GM23248 (cell line): Measurements from ENCODE around the gene RNFT2. TPM values are rescaled to one million over a fixed set of nuclear protein-coding genes. Genes with fewer than 3 reads are reported as not detected.
"Not testable (repeated sequence)": the region's sequence is repeated elsewhere in the genome, so short reads cannot be mapped to it uniquely, and the experiment has no call there.

Experiments
- DNase-seq: peaks from one replicate; pipeline ENCODE4 v3.0.0-alpha.2; 2015
- H2AFZ ChIP-seq: fragments of 200-600 bp; sonication (generic); 2 replicates; pipeline ENCODE4 v1.6.1; 2016; ENCODE audit warnings: antibody characterized with exemption
- H3F3A ChIP-seq: fragments of 200-600 bp; sonication (generic); 2 replicates; pipeline ENCODE4 v1.6.1; 2016; ENCODE audit warnings: mild to moderate bottlenecking, antibody characterized with exemption, mixed run types; ENCODE audit not compliant: insufficient read depth
- H3K27ac ChIP-seq: fragments of 200-600 bp; sonication (generic); 2 replicates; pipeline ENCODE4 v1.5.1; 2016; ENCODE audit warnings: mild to moderate bottlenecking
- H3K27me3 ChIP-seq: fragments of 200-600 bp; sonication (generic); replicated peaks from 2 replicates; pipeline ENCODE4 v1.6.1; 2016; ENCODE audit warnings: mild to moderate bottlenecking; ENCODE audit not compliant: insufficient read depth
- H3K36me3 ChIP-seq: fragments of 200-600 bp; sonication (generic); 2 replicates; pipeline ENCODE4 v1.6.1; 2016; ENCODE audit warnings: low read depth, mild to moderate bottlenecking
- H3K4me1 ChIP-seq: fragments of 200-600 bp; sonication (generic); 2 replicates; pipeline ENCODE4 v1.6.1; 2016; ENCODE audit warnings: mild to moderate bottlenecking; ENCODE audit not compliant: insufficient read depth
- H3K4me2 ChIP-seq: fragments of 200-600 bp; sonication (generic); one replicate; pipeline ENCODE4 v1.6.1; 2016; ENCODE audit warnings: mild to moderate bottlenecking; ENCODE audit not compliant: unreplicated experiment
- H3K4me3 ChIP-seq: fragments of 200-600 bp; sonication (generic); 2 replicates; pipeline ENCODE4 v1.5.1; 2016; ENCODE audit warnings: mild to moderate bottlenecking
- H3K79me2 ChIP-seq: fragments of 200-600 bp; sonication (generic); 2 replicates; pipeline ENCODE4 v1.6.1; 2016; ENCODE audit warnings: mild to moderate bottlenecking; ENCODE audit not compliant: insufficient read depth
- H3K9ac ChIP-seq: fragments of 200-600 bp; sonication (generic); 2 replicates; pipeline ENCODE4 v1.6.1; 2016; ENCODE audit warnings: mild to moderate bottlenecking
- H3K9me2 ChIP-seq: fragments of 200-600 bp; sonication (generic); 2 replicates; pipeline ENCODE4 v1.6.1; 2016; ENCODE audit warnings: mixed run types, mild to moderate bottlenecking, moderate library complexity; ENCODE audit not compliant: insufficient read depth
- H3K9me3 ChIP-seq: fragments of 200-600 bp; sonication (generic); one replicate; pipeline ENCODE4 v1.6.1; 2017; ENCODE audit warnings: low read depth
- H4K20me1 ChIP-seq: fragments of 200-600 bp; sonication (generic); 2 replicates; pipeline ENCODE4 v1.6.0; 2016; ENCODE audit not compliant: insufficient read depth
- EZH2 ChIP-seq: fragments of 200-600 bp; sonication (generic); IDR thresholded peaks from 2 replicates; pipeline ENCODE4 v1.6.1; 2018; ENCODE audit warnings: antibody characterized with exemption, mild to moderate bottlenecking; ENCODE audit not compliant: insufficient read depth, poor library complexity, severe bottlenecking
- EZH2phosphoT487 ChIP-seq: fragments of 200-600 bp; sonication (generic); IDR thresholded peaks from 2 replicates; pipeline ENCODE4 v1.6.1; 2018; ENCODE audit warnings: antibody characterized with exemption, moderate library complexity, mild to moderate bottlenecking, low read depth; ENCODE audit not compliant: insufficient read depth
- WGBS, 2 experiments: methylation state at CpG; one replicate each; pipeline ENCODE4 v1.1.6; 2015 to 2017; ENCODE audit warnings: low lambda C conversion rate in 2 of 2, low coverage in 1 of 2; ENCODE audit errors: missing lambda C conversion rate in 2 of 2; 5-methylcytosine and 5-hydroxymethylcytosine counted together
- in situ Hi-C: fragments of 300-500 bp; cut with MboI; formaldehyde crosslinking; loops from 2 replicates; pipeline ENCODE4 v1.15.0; 2020
- polyA plus RNA-seq: library from polyadenylated mRNA; unstranded; fragments of >200 nt; fragmentation: Nextera tagmentation; extraction: Ambion mirVana; gene quantifications from 2 replicates; pipeline ENCODE4 v1.2.1, GENCODE V29; 2016
- total RNA-seq: library from RNA; depleted of rRNA; stranded (reverse); fragments of >200 nt; shearing (Covaris generic); gene quantifications from 2 replicates; pipeline ENCODE4 v1.2.3, GENCODE V29; 2014

The RNFT2 gene
- total and polyA plus RNA-seq, 2 experiments from 2014 or later, result 0.24 to 0.43 TPM

- H3K4me3 ChIP-seq, result no peak overlapping the region
- H3K9ac ChIP-seq, result no peak overlapping the region
- H3K4me2 ChIP-seq, result no peak overlapping the region
- no peaks in the 10 kb centered on the region for H3K79me2 ChIP-seq
- in situ Hi-C loops, result no loop called here
- H3F3A ChIP-seq, result no peaks in the 10 kb centered on the region
- H2AFZ ChIP-seq, result no peak overlapping the region
- no peak overlapping the region for H3K27ac ChIP-seq
- TF ChIP-seq EZH2, result no peak
- no peaks in the 10 kb centered on the region for H4K20me1 ChIP-seq
- no peaks in the 10 kb centered on the region for H3K4me1 ChIP-seq
- H3K9me2 ChIP-seq, result no peaks in the 10 kb centered on the region
- no peaks in the 10 kb centered on the region for H3K27me3 ChIP-seq
- H3K9me3 ChIP-seq, result no peaks in the 10 kb centered on the region
- 73 to 91% methylated on average over 4 of the region's 4 CpGs for WGBS, 2 experiments
- no peak for DNase-seq
- no peaks in the 10 kb centered on the region for H3K36me3 ChIP-seq
Observed at GRCh38 chr12:116750298-116750697, 12.2 kb downstream of the RNFT2 start.

DNA sequence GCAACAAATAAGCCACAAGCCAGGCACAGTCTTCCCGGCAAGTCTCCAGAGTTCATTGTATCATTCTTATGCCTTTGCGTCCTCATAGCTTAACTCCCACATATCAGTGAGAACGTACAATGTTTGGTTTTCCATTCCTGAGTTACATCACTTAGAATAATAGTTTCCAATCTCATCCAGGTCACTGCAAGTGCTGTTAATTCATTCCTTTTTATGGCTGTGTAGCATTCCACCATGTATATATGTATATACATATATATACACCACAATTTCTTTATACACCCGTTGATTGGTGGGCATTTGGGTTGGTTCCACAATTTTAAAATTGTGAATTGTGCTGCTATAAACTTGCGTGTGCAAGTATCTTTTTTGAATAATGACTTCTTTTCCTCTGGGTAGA is 16.0 kb downstream of the RNFT2 start:
- not testable (repeated sequence) for H4K20me1 ChIP-seq, H3K9me2 ChIP-seq

GRCh38 chr12:116754783-116755182 is 16.7 kb downstream of the RNFT2 start:
- H3K4me2 ChIP-seq, H2AFZ ChIP-seq, H3K9ac ChIP-seq, H3K36me3 ChIP-seq, DNase-seq, H3K27me3 ChIP-seq, H3K9me2 ChIP-seq, H3K4me1 ChIP-seq, H3K9me3 ChIP-seq, H3K27ac ChIP-seq, H4K20me1 ChIP-seq, H3F3A ChIP-seq, in situ Hi-C loops, H3K79me2 ChIP-seq, H3K4me3 ChIP-seq: not testable (repeated sequence)
- 77 to 81% methylated on average over 1 of the region's 1 CpG for WGBS, 2 experiments

More for the DNA sequence above, 16.0 kb downstream of the RNFT2 start:
- H3K9me3 ChIP-seq, H3K79me2 ChIP-seq, H3K4me1 ChIP-seq, H3K27me3 ChIP-seq, H3K36me3 ChIP-seq, H3K27ac ChIP-seq, H2AFZ ChIP-seq, H3K4me2 ChIP-seq, in situ Hi-C loops, H3K9ac ChIP-seq, H3K4me3 ChIP-seq, H3F3A ChIP-seq, DNase-seq: not testable (repeated sequence)
- WGBS, 2 experiments, result 75 to 85% methylated on average over 5 of the region's 5 CpGs

- H2AFZ ChIP-seq, result no peak overlapping the region
- H3K9me2 ChIP-seq, result no peaks in the 10 kb centered on the region
- no peaks in the 10 kb centered on the region for H3K9me3 ChIP-seq
- no peaks in the 10 kb centered on the region for H4K20me1 ChIP-seq
- no peak overlapping the region for H3K4me3 ChIP-seq
- DNase-seq, result no peak
- no peaks in the 10 kb centered on the region for H3F3A ChIP-seq
- 76 to 77% methylated on average over 22 of the region's 22 CpGs for WGBS, 2 experiments
- in situ Hi-C loops, result no loop called here
- TF ChIP-seq EZH2phosphoT487 (no peak), EZH2 (no peak)
- H3K36me3 ChIP-seq, result no peaks in the 10 kb centered on the region
- no peak overlapping the region for H3K9ac ChIP-seq
- no peak overlapping the region for H3K4me2 ChIP-seq
- H3K79me2 ChIP-seq, result no peaks in the 10 kb centered on the region
- no peak overlapping the region for H3K27ac ChIP-seq
- H3K4me1 ChIP-seq, result no peaks in the 10 kb centered on the region
- no peaks in the 10 kb centered on the region for H3K27me3 ChIP-seq
Observed at GRCh38 chr12:116759783-116760621, 21.9 kb downstream of the RNFT2 start.

DNA sequence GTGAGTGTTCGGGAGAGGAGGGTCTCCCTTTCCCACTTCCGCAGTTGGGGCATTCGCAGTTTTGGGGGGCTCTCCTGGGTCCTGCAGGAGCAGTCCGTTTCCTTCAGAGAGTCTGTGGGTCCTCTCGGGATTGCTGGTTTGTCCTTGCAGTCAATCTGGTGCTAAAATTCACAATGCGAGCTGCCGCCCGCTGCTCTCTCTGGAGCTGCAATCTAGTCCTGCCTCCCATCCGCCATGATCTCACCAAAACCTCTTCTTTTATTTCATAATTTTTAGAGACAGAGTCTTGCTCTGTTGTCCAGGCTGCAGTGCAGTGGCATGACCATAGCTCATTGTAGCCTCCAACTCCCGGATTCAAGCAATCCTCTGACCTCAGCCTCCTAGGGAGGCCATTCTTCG is 22.5 kb downstream of the RNFT2 start:
- no peak overlapping the region for H2AFZ ChIP-seq
- no peak overlapping the region for H3K27ac ChIP-seq
- in situ Hi-C loops, result no loop called here

More for the DNA sequence above, 22.5 kb downstream of the RNFT2 start:
- H3K4me3 ChIP-seq, result no peak overlapping the region
- H4K20me1 ChIP-seq, result no peaks in the 10 kb centered on the region
- no peak overlapping the region for H3K4me2 ChIP-seq
- H3F3A ChIP-seq, result no peaks in the 10 kb centered on the region
- H3K9me3 ChIP-seq, result no peaks in the 10 kb centered on the region
- WGBS, 2 experiments, result 77 to 78% methylated on average over 11 of the region's 11 CpGs
- H3K9me2 ChIP-seq, result no peaks in the 10 kb centered on the region
- TF ChIP-seq EZH2phosphoT487, result no peak
- no peak for TF ChIP-seq EZH2
- no peak for DNase-seq
- H3K79me2 ChIP-seq, result no peaks in the 10 kb centered on the region
- H3K36me3 ChIP-seq, result no peaks in the 10 kb centered on the region
- H3K27me3 ChIP-seq, result no peaks in the 10 kb centered on the region
- no peak overlapping the region for H3K9ac ChIP-seq
- H3K4me1 ChIP-seq, result no peaks in the 10 kb centered on the region
